Choroid plexus epithelial cell (primary cell): Measurements from ENCODE around the gene LYRM4.

Source experiments
- DNase-seq: peaks from one replicate; pipeline ENCODE4 v3.0.0-alpha.2; 2010; ENCODE audit warnings: low read depth
- H3K4me3 ChIP-seq: 2 replicates; pipeline ENCODE4 v1.5.1; 2011; ENCODE audit warnings: low read depth, mild to moderate bottlenecking, control low read depth, low read length, moderate library complexity
- TF ChIP-seq, protein P1 (sequence below): conservative IDR thresholded peaks from 2 replicates; pipeline ENCODE4 v1.5.1; 2011; ENCODE audit warnings: low read depth, mild to moderate bottlenecking, control low read depth, inconsistent platforms, low read length, moderate library complexity

LYRM4 gene

GRCh38 chr6:5260661-5261544, at the start of gene LYRM4, which contains the start of gene FARS2:
LYRM4 (minus strand) TSS chr6:5260950; CDS start chr6:5260733, 217 bp downstream.
FARS2 (plus strand) TSS chr6:5261513.
- DNase-seq: peak; percentile 88
- H3K4me3 ChIP-seq: peak within 1 kb of the TSS; percentile 96
- TF ChIP-seq, protein P1, sequence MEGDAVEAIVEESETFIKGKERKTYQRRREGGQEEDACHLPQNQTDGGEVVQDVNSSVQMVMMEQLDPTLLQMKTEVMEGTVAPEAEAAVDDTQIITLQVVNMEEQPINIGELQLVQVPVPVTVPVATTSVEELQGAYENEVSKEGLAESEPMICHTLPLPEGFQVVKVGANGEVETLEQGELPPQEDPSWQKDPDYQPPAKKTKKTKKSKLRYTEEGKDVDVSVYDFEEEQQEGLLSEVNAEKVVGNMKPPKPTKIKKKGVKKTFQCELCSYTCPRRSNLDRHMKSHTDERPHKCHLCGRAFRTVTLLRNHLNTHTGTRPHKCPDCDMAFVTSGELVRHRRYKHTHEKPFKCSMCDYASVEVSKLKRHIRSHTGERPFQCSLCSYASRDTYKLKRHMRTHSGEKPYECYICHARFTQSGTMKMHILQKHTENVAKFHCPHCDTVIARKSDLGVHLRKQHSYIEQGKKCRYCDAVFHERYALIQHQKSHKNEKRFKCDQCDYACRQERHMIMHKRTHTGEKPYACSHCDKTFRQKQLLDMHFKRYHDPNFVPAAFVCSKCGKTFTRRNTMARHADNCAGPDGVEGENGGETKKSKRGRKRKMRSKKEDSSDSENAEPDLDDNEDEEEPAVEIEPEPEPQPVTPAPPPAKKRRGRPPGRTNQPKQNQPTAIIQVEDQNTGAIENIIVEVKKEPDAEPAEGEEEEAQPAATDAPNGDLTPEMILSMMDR: peak; percentile 38

DNA sequence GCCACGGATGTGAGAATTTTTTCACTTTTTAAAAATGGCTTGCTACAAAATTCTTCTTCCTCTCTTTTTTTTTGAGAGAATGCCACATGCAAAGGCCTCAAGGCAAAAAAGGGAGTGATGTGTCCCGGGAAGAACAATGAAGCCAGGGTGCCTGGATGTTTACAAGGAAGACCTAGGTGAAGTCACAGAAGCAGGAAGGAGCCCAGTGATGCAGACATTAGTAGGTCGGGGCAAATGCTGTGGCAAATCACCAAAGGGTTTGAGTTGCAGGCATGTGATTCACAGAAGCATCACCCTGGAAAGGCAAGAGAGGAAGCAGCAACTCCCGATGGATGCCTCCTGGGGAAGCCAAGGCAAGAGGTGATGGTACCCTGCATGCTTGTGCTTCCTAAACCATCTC, 47.3 kb upstream of the LYRM4 start:
- TF ChIP-seq, protein P1: no peak
- H3K4me3 ChIP-seq: no peak overlapping the region
- DNase-seq: no peak

DNA sequence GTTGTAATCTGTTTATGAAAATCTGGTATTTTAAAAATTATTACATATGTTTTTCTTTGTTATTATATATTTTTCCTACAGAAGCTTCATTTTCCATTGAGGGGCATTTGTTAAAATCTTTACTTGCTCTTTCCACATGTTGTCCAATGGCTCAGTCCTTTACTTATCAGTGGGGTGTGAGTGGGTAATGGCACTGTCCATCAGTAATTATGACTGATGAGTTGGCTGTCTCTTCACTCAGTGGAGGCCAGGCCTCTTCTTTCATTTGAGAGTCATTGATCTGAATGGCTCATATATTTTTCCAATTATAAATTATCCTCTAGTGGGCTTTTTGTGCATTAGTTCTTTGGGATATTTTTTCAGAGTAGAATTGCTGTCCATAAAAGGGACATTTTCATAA, 46.3 kb upstream of the LYRM4 start:
- TF ChIP-seq, protein P1: no peak
- no peak overlapping the region for H3K4me3 ChIP-seq
- DNase-seq: no peak

DNA sequence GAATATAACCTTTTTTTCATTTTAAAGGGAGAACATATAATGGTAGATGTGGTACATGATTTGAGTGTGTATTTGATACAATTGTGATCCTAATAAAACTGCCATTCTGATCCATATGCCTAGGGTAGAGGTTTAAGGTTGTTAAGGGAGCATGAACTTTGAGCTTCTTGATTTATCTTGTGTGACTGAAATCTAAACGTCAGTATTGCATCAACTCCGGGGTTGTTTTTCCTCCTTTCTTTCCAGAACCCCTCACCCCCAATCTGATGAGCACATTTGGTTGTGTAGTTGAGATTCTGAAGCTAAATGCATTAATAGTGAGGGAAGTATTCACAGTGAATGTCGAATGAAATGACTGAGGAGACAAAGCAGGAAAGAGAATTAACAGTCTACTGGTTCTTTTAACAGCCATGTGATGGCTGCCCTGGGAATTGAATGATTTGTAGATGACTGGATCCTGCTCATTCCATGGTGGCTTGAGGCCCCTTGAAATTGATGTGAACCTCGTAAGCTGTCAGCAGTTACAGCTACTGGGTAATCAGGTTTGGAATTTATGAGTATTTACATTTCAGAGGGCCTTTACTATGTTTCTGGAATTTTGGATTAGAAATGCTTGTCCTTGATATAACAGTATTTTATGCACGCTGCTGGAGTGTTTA, 45.3 kb upstream of the LYRM4 start:
- no peak for DNase-seq
- no peak overlapping the region for H3K4me3 ChIP-seq
- TF ChIP-seq, protein P1: no peak

DNA sequence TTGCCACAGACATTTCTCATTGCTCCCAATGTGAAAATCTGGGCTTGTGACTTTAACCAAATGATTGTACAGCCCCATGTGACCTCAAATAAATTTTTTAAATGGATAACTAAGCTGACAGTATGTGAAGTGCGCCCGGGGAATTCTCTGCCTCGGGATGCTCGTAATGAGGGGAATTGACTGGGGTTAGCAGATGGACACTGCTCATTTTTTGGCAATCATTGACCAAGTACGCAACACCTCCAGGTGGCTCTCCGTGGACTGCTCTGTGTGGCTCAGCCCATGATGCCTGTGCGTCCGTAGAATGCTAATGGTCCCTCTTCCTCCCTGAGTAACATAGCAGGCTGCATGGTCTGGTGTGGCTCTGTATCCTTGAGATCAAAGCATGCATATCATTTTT, 42.9 kb upstream of the LYRM4 start:
- TF ChIP-seq, protein P1: no peak
- DNase-seq: no peak
- H3K4me3 ChIP-seq: no peak overlapping the region

DNA sequence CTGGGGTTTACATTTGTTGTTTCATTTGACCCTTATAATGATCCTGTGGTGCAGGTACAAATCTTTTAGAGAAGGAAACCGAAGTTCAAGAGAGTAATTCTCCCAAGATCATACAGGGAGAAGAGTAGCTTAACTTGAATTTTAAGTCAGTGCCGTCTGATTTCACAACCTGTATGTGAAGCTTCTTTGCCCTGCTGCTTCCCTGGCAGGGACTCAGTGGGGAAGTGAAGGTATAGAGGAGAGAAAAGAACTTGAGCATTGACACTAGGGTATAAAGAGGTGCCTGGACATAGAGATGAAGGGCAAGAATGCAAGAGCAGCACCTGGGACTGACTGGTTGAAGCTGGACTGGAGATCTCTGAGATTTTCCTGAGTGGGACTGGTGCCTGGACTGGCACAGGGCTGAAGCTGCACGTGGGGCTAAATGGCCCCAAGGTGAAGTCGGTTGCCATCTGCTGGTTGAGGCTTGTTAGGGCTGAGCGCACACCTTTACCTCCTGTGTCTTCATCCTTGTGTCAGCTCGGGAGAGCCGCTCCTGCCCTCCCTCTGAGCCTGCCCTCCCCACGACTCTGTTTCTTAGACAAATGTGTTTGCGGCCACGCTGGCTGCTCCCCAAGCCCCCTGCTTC, 42.4 kb upstream of the LYRM4 start:
- TF ChIP-seq, protein P1: peak; percentile 75
- H3K4me3 ChIP-seq: no peak overlapping the region
- DNase-seq: peak; percentile 61
